Esophagus muscularis mucosa (tissue), 3 donors: Measurements from ENCODE around the gene MRPL17.

Source experiments
- POLR2A ChIP-seq: fragments of 450-650 bp; IDR thresholded peaks from one replicate; pipeline ENCODE4 v1.6.1; 2017; ENCODE audit warnings: antibody characterized with exemption, moderate library complexity, mild to moderate bottlenecking, low read depth
- TF ChIP-seq, protein P1 (sequence below), 3 experiments: fragments of 200-600 bp in 2 of 3; fragments of 450-650 bp in 1 of 3; sonication (generic) in 2 of 3; IDR thresholded peaks; one replicate each; pipeline ENCODE4 v1.5.1; 2017 to 2019; ENCODE audit warnings: antibody characterized with exemption in 3 of 3, mild to moderate bottlenecking in 2 of 3, moderate library complexity in 1 of 3

DNA sequence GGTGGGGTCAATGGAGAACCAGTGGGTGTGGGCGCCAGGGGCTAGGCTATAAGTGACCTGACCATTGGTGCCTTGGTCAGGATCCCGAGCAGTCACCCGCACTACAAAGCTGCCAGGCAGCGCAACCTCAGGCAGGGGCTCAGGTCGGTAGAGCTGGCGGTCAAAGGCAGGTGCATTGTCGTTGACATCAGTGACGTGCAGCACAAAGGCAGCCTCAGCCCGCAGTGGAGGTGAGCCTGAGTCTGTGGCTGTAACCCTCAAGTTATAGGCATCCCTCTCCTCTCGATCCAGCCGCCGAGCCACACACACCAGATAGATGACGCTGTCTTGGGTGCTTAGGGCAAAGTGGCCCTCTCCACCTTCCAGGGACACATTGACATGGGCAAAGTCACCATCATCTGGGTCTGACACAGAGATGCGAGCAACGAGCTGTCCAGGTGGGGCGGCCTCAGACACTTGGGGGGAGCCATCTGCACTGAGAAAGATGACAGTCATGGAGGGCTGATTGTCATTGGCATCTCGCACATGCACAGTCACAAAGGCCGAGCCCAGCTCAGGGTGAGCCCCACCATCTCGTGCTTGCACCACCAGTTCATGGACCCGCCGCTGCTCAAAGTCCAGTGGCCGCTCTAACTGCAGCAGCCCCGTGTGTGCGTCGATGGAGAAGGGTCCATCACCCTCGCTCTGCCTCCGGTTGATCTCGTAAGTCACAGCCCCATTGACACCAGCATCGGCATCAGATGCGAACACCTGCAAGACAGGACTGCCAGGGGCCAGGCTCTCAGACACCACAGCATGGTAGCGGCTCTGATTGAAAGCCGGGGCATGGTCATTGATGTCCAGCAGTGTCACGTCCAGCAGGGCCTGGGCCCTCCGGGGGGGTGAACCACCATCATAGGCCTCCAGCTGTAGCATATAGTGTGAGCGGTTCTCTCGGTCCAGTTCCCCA lies 42.8 kb downstream of the MRPL17 start:
- TF ChIP-seq, protein P1, sequence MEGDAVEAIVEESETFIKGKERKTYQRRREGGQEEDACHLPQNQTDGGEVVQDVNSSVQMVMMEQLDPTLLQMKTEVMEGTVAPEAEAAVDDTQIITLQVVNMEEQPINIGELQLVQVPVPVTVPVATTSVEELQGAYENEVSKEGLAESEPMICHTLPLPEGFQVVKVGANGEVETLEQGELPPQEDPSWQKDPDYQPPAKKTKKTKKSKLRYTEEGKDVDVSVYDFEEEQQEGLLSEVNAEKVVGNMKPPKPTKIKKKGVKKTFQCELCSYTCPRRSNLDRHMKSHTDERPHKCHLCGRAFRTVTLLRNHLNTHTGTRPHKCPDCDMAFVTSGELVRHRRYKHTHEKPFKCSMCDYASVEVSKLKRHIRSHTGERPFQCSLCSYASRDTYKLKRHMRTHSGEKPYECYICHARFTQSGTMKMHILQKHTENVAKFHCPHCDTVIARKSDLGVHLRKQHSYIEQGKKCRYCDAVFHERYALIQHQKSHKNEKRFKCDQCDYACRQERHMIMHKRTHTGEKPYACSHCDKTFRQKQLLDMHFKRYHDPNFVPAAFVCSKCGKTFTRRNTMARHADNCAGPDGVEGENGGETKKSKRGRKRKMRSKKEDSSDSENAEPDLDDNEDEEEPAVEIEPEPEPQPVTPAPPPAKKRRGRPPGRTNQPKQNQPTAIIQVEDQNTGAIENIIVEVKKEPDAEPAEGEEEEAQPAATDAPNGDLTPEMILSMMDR (IDR thresholded peaks at IDR 0.05) = no peak
- no peak for TF ChIP-seq POLR2A
